ENCODE measurements around the gene CAMTA1. TPM values are rescaled to one million over a fixed set of nuclear protein-coding genes. Genes with fewer than 3 reads are reported as not detected.

The CAMTA1 gene
- total RNA-seq, 1 donor from 2014 or later, result 77.6 TPM

GRCh38 chr1:6935361-6935883 lies 150.2 kb downstream of the CAMTA1 start:
- Mint-ChIP-seq H3K27ac (ENCODE audit: unreplicated experiment) (no peak overlapping the region), H3K27me3 (ENCODE audit: low read depth, unreplicated experiment) (peaks cover 17% of the 10 kb centered on the region), H3K4me3 (ENCODE audit: unreplicated experiment) (no peak overlapping the region), H3K36me3 (ENCODE audit: low read depth, unreplicated experiment) (peaks cover 3% of the 10 kb centered on the region), H3K9me3 (ENCODE audit: unreplicated experiment) (no peaks in the 10 kb centered on the region), H3K4me1 (ENCODE audit: low read depth, unreplicated experiment) (no peaks in the 10 kb centered on the region)
- FAIRE-seq, result no peak
- Histone ChIP-seq H3K27me3 (ENCODE audit: insufficient read depth, low read length) (peaks cover 32% of the 10 kb centered on the region), H3K79me2 (ENCODE audit: insufficient read depth, low read length) (no peaks in the 10 kb centered on the region), H3K4me1 (ENCODE audit: insufficient read depth, low read length) (no peaks in the 10 kb centered on the region), H3K9ac (ENCODE audit: low read length) (no peak overlapping the region), H3K4me3 (ENCODE audit: insufficient read depth, low read depth, low read length) (no peak overlapping the region), H4K20me1 (ENCODE audit: insufficient read depth, low read length) (no peaks in the 10 kb centered on the region), H3K36me3 (ENCODE audit: insufficient read depth, low read length) (no peaks in the 10 kb centered on the region), H3K9me3 (ENCODE audit: insufficient read depth, low read depth, low read length) (no peaks in the 10 kb centered on the region), H3K27ac (ENCODE audit: low read depth, low read length) (no peak overlapping the region), H2AFZ (ENCODE audit: low read depth, low read length) (no peak overlapping the region), H3K4me2 (ENCODE audit: low read length) (peak overlapping the region; percentile 37)
- TF ChIP-seq CTCF (IDR thresholded peaks at IDR 0.05; ENCODE audit: insufficient read depth, low read depth, low read length) (no peak), EZH2 (IDR thresholded peaks at IDR 0.05; ENCODE audit: insufficient read depth, low read length) (no peak)
- no peak for DNase-seq (ENCODE audit: low read depth)

GRCh38 chr1:6935911-6936690 lies 150.8 kb downstream of the CAMTA1 start:
- Histone ChIP-seq H3K9ac (ENCODE audit: low read length) (no peak overlapping the region), H3K4me3 (ENCODE audit: insufficient read depth, low read depth, low read length) (no peak overlapping the region), H3K27ac (ENCODE audit: low read depth, low read length) (no peak overlapping the region), H3K4me2 (ENCODE audit: low read length) (peak overlapping the region; percentile 37), H3K79me2 (ENCODE audit: insufficient read depth, low read length) (no peaks in the 10 kb centered on the region), H3K27me3 (ENCODE audit: insufficient read depth, low read length) (peaks cover 33% of the 10 kb centered on the region), H4K20me1 (ENCODE audit: insufficient read depth, low read length) (no peaks in the 10 kb centered on the region), H3K9me3 (ENCODE audit: insufficient read depth, low read depth, low read length) (no peaks in the 10 kb centered on the region), H3K4me1 (ENCODE audit: insufficient read depth, low read length) (no peaks in the 10 kb centered on the region), H2AFZ (ENCODE audit: low read depth, low read length) (no peak overlapping the region), H3K36me3 (ENCODE audit: insufficient read depth, low read length) (no peaks in the 10 kb centered on the region)
- Mint-ChIP-seq H3K4me3 (ENCODE audit: unreplicated experiment) (no peak overlapping the region), H3K27me3 (ENCODE audit: low read depth, unreplicated experiment) (peaks cover 14% of the 10 kb centered on the region), H3K36me3 (ENCODE audit: low read depth, unreplicated experiment) (peaks cover 3% of the 10 kb centered on the region), H3K27ac (ENCODE audit: unreplicated experiment) (no peak overlapping the region), H3K9me3 (ENCODE audit: unreplicated experiment) (no peaks in the 10 kb centered on the region), H3K4me1 (ENCODE audit: low read depth, unreplicated experiment) (no peaks in the 10 kb centered on the region)
- FAIRE-seq, result no peak
- TF ChIP-seq CTCF (IDR thresholded peaks at IDR 0.05; ENCODE audit: insufficient read depth, low read depth, low read length) (no peak), EZH2 (IDR thresholded peaks at IDR 0.05; ENCODE audit: insufficient read depth, low read length) (no peak)
- DNase-seq (ENCODE audit: low read depth), result no peak

GRCh38 chr1:6937048-6937447 lies 151.8 kb downstream of the CAMTA1 start:
- no peak overlapping the region for H3K27ac Mint-ChIP-seq (ENCODE audit: unreplicated experiment)
- H3K27ac ChIP-seq (ENCODE audit: low read depth, low read length), result no peak overlapping the region
- FAIRE-seq, result peak; percentile 49

More at GRCh38 chr1:6937048-6937447, 151.8 kb downstream of the CAMTA1 start:
- H3K36me3 Mint-ChIP-seq (ENCODE audit: low read depth, unreplicated experiment), result peaks cover 3% of the 10 kb centered on the region
- TF ChIP-seq EZH2 (IDR thresholded peaks at IDR 0.05; ENCODE audit: insufficient read depth, low read length), result no peak
- no peak for TF ChIP-seq CTCF (IDR thresholded peaks at IDR 0.05; ENCODE audit: insufficient read depth, low read depth, low read length)
- Histone ChIP-seq H3K9me3 (ENCODE audit: insufficient read depth, low read depth, low read length) (no peaks in the 10 kb centered on the region), H3K27me3 (ENCODE audit: insufficient read depth, low read length) (peaks cover 33% of the 10 kb centered on the region), H2AFZ (ENCODE audit: low read depth, low read length) (no peak overlapping the region), H3K79me2 (ENCODE audit: insufficient read depth, low read length) (no peaks in the 10 kb centered on the region), H3K4me3 (ENCODE audit: insufficient read depth, low read depth, low read length) (no peak overlapping the region), H3K9ac (ENCODE audit: low read length) (no peak overlapping the region), H4K20me1 (ENCODE audit: insufficient read depth, low read length) (no peaks in the 10 kb centered on the region), H3K36me3 (ENCODE audit: insufficient read depth, low read length) (no peaks in the 10 kb centered on the region), H3K4me1 (ENCODE audit: insufficient read depth, low read length) (no peaks in the 10 kb centered on the region), H3K4me2 (ENCODE audit: low read length) (no peak overlapping the region)
- no peak overlapping the region for H3K4me3 Mint-ChIP-seq (ENCODE audit: unreplicated experiment)
- DNase-seq (ENCODE audit: low read depth), result no peak
- no peaks in the 10 kb centered on the region for H3K9me3 Mint-ChIP-seq (ENCODE audit: unreplicated experiment)
- H3K4me1 Mint-ChIP-seq (ENCODE audit: low read depth, unreplicated experiment), result no peaks in the 10 kb centered on the region
- H3K27me3 Mint-ChIP-seq (ENCODE audit: low read depth, unreplicated experiment), result peaks cover 13% of the 10 kb centered on the region

All from astrocyte (in vitro differentiated cells and primary cell).